Measurements from ENCODE around the gene ARCN1.

DNA sequence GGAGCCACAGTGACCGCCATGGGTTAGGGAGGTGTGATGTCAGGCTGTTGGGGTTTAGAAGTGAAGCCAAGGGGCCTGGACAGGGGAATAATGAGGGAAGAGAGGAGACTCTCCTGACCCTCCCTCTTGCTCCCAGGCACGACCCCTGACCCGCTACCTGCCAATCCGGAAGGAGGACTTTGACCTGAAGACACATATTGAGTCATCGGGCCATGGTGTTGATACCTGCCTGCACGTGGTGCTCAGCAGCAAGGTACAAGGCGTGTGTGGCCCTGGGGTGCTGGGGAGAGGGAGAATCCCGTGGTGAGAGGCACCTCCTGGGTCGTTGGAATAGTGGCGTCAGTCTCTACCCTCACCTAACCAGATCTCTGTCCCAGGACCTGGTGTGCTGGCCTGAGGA is 77.7 kb downstream of the ARCN1 start:
- TF ChIP-seq CTCF (conservative IDR thresholded peaks at IDR 0.05; ENCODE audit: low read depth, low read length) (no peak), RAD21 (IDR thresholded peaks at IDR 0.05; ENCODE audit: low read length) (no peak), POLR2A (IDR thresholded peaks at IDR 0.05; ENCODE audit: low read depth, low read length) (no peak), MXI1 (IDR thresholded peaks at IDR 0.05; ENCODE audit: borderline replicate concordance, low read depth, low read length) (no peak)

Measured in IMR-90 (cell line).